ENCODE results near the gene SYP. TPM values are rescaled to one million over a fixed set of nuclear protein-coding genes. Genes with fewer than 3 reads are reported as not detected.
"Not testable (repeated sequence)": the region's sequence is repeated elsewhere in the genome, so short reads cannot be mapped to it uniquely, and the experiment has no call there.

Gene SYP
- total RNA-seq, 2 donors from 2014 or later, result 4.6 to 6.9 TPM

GRCh38 chrX:49176421-49177326, 23.3 kb downstream of the SYP start:
- ATAC-seq (peak; percentile 46), DNase-seq (peak; percentile 58 to 62)
- intact Hi-C loops (cut with DNase I, micrococcal nuclease), result no loop called here

- no peak for DNase-seq
- intact Hi-C loops (cut with DNase I, micrococcal nuclease), result no loop called here
- ATAC-seq, result no peak
Measured at GRCh38 chrX:49175435-49176274, 24.3 kb downstream of the SYP start.

GRCh38 chrX:49174723-49175122, 25.3 kb downstream of the SYP start:
- intact Hi-C loops (cut with DNase I, micrococcal nuclease), result no loop called here
- ATAC-seq (no peak), DNase-seq (no peak)

DNA sequence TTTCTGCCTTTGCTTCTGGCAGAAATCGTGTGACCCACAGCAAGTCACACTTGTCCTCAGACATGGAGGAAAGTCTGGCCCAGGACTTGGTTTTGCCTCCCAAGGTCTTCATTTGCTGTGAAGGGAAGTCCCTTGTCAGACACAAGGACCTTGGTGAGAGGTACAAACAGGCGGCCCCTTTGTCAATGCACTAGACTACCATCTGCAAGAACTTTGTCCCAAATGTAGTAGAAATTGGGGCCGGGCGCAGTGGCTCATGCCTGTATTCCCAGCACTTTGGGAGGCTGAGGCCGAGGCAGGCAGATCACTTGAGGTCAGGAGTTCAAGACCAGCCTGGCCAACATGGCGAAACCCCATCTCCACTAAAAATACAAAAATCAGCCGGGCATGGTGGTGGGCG, 26.4 kb downstream of the SYP start:
- DNase-seq; ATAC-seq; intact Hi-C loops (cut with DNase I, micrococcal nuclease): not testable (repeated sequence)

DNA sequence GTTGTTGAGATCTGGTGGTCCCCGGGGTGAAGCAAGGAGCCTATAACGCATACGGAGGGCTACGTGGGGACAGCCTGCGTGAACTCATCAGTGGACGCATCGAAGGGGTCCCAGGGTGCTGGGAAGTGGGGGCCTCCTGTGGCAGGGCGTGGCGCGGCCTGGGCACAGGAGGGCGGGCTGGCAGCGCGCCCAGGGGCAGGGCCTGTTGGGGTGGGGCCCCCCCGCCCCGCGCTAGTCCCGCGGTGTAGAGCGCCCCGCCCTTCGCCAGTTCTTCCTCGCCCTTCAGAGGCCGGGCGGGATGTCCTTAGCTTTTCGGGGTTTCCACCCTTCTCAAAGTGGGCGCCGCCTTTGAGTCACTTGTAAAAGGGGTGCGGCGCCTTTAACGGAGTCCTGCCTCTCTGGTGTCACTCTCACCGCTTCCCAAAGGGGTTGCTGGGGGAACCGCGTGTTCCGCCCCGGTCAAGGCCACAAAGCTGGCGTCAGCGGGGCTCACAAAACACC, 27.7 kb downstream of the SYP start:
- DNase-seq (peak; percentile 86 to 87), ATAC-seq (peak; percentile 77)
- intact Hi-C loops (cut with DNase I, micrococcal nuclease), result no loop called here

- intact Hi-C loops (cut with DNase I, micrococcal nuclease), result no loop called here
- peak; percentile 48 for ATAC-seq
- DNase-seq, result peak; percentile 65 to 73
Measured at GRCh38 chrX:49171752-49172279, 28.2 kb downstream of the SYP start, which contains the start of gene PLP2. Gene PLP2 (plus strand): TSS chrX:49171898. CDS start chrX:49172001, 103 bp downstream.

DNA sequence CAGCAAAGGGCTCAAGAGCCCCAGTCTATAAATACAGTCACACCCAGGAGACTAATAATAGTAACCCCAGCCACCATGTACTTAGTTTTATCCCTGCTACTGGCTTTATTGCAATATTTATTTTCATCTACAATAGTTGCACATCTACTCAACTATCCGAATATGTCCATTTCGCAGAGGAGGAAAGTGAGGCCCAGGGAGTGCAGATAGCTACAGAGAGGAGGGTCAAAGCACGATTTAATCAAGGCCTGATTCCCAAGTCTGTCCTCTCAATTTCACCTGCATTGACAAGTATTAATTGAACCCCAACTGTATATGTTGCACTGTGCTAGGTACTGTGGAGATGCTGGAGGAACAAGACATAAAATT, 32.3 kb downstream of the SYP start:
- intact Hi-C loops (cut with DNase I, micrococcal nuclease), result no loop called here
- DNase-seq, result no peak
- no peak for ATAC-seq

DNA sequence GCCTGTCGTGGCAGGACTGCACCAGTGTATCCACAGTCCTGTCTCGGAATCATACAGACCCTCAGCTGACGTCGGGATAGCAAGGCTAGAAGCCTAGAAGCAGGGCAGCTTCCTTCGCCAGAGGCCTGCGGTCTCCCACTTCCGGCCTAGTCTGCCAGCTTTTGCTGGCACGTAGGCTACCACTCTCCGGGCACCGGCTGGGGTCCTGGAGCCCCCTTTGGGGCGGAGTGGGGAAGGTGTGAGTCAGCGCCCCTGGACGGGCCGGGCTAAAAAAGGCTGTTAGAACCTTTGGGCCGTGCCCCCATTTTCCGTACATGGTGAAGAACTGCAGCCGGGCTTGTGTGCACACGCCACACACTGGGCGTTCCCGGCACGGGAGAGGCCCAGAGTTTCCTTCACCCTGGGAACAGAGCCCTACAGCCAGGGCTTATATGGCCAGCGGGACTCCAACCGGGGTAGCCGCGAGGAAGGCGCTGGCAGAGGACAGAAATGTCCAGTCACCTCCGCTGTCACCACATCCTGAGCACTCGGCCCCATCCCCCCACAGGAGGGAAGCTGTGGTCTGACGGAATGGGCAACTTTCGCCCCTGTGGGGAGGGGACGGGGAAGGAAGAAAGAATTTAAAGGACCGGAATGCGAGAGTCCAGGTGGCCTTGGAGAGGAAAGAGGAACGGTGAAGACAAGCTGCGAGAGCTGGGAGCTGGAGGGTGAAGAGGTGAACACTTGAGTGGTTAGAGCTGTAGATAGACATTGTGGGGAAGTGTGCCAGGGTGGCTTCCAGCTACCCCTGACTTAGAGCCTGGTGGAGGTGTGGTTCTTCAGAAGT, 32.9 kb downstream of the SYP start:
- ATAC-seq, result peak; percentile 58
- peak; percentile 72 to 79 for DNase-seq
- intact Hi-C loops (cut with DNase I, micrococcal nuclease), result no loop called here

DNA sequence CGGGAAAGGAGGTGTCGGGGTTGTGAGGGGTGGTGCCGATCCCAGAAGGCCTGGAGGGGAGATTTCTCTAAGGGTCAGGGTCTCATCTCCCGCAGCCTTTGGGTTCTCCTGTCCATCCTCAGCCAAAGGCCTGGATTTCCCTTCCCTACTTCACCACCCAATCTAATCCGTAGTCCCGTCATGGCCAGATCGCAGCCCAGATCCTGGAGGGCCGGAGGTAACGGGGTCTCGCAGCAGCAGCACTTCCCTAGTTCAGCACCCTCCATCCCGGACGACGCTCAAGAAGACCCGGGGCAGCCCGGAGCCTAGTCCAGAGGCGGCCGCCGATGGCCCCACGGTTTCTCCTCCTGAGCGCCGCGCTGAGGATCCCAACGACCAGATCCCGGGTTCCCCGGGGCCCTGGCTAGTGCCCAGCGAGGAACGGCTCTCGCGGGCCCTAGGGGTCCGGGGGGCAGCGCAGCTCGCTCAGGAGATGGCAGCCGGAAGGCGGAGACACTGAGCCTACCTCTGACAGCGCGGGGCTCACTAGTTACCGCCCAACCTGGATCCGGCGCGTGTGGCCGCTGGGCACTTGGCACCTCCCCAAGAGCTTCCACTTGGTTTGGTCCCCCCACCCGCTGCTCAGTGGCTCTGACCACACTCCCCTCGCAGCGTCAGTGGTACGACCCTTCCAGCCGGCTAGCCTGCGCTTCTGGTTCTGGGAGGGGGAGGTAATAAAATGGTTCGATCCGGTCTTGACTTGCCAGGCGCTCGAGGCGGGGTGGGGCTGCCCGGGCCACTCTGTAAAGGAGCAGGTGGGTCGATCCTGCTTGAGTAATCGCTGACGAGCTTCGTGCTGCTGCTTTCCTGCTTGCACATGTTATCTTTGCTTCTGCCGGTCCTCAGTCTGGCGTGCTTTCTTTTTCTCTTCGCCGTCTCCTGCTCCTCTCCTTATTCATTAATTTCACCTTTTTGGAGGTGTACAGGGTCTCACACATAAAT, 33.8 kb downstream of the SYP start:
- peak; percentile 60 for ATAC-seq
- intact Hi-C loops (cut with DNase I, micrococcal nuclease), result no loop called here

GRCh38 chrX:49164589-49165360, 35.2 kb downstream of the SYP start:
- ATAC-seq (no peak), DNase-seq (no peak)
- intact Hi-C loops (cut with DNase I, micrococcal nuclease), result no loop called here

More for the DNA sequence above, 33.8 kb downstream of the SYP start:
- DNase-seq, result peak; percentile 88 to 90

DNA sequence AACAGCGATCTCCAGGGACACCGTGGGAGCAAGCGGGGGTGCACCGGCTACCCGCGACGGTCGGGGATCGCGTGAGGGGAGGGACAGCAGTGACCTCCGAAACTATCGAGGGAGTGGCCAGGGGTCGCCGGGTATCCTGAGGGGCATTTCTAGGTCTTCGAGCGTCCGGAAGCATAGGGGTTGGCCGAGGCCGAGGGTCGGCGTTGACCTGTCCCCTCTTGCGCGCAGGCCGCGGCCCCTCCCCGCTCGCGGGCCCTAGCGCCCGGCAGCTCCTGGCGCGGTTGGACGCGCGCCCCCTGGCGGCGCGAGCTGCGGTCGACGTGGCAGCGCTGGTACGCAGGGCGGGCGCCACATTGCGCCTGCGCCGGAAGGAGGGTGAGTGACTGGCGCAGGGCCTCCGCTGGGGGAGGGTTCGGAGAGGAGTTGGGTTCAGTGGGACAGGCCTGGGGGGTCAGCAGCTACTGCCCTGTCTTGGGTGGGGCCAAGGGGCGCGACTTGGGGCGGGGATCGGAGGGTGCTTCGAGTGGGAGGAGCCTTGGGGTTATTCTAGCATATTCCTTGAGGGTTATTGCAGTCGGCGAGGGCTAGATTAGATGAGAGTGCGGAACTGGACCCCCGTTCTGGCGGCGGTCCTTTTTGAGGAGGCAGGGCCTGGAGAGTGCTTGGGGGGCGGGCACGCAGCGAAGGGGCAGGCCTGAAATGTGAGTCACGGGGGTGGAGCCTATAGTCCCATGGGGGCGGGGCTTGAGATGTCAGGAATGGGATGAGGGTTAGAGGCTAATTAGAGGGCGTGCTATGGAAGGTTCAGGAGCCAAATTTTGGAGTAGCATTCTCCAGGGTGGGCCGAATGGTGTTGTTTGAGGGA, 36.2 kb downstream of the SYP start:
- peak; percentile 87 to 88 for DNase-seq
- ATAC-seq, result peak; percentile 64
- intact Hi-C loops (cut with DNase I, micrococcal nuclease), result no loop called here

GRCh38 chrX:49162620-49163019, 37.4 kb downstream of the SYP start, which contains the start of gene MAGIX:
Gene MAGIX (plus strand): TSS chrX:49162758. CDS start chrX:49162890, 132 bp downstream.
- ATAC-seq, result no peak
- intact Hi-C loops (cut with DNase I, micrococcal nuclease), result no loop called here
- DNase-seq, result no peak

- intact Hi-C loops (cut with DNase I, micrococcal nuclease), result no loop called here
- ATAC-seq (no peak), DNase-seq (no peak)
Measured at GRCh38 chrX:49161632-49162031, 38.4 kb downstream of the SYP start.

DNA sequence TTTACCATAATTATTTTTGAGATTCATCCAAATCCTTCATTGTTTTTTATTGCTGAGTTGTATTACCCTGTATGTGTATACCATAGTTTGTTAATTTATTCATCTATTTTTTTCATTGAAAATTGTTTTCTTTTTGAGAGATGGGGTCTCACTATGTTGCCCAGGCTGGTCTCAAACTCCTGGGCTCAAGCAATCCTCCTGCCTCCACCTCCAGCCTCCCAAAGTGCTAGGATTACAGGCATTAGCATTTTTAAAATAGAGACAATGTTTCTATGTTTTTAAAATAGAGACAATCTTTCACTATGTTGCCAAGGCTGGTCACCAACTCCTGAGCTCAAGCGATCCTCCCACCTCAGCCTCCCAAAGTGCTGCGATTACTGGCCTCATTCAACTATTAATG, 39.1 kb downstream of the SYP start:
- DNase-seq (no peak), ATAC-seq (no peak)
- intact Hi-C loops (cut with DNase I, micrococcal nuclease), result no loop called here

GRCh38 chrX:49157194-49157593, 42.8 kb downstream of the SYP start:
- no peak for ATAC-seq
- no peak for DNase-seq
- intact Hi-C loops (cut with DNase I, micrococcal nuclease), result no loop called here

Measured in left colon (tissue), 2 donors.